IMR-90 (cell line): Measurements from ENCODE around the gene FZD7.

Experiments used
- CTCF ChIP-seq: conservative IDR thresholded peaks from 2 replicates; pipeline ENCODE4 v1.5.1; 2012; ENCODE audit warnings: mild to moderate bottlenecking, low read depth, low read length, improper control_type of control experiment
- POLR2A ChIP-seq: IDR thresholded peaks from 2 replicates; pipeline ENCODE4 v1.6.1; 2012; ENCODE audit warnings: mild to moderate bottlenecking, low read depth, low read length
- SMC3 ChIP-seq: fragments of 150-350 bp; IDR thresholded peaks from 2 replicates; pipeline ENCODE4 v1.6.1; 2016; ENCODE audit warnings: low read depth, mild to moderate bottlenecking, antibody characterized with exemption, low read length, moderate library complexity

DNA sequence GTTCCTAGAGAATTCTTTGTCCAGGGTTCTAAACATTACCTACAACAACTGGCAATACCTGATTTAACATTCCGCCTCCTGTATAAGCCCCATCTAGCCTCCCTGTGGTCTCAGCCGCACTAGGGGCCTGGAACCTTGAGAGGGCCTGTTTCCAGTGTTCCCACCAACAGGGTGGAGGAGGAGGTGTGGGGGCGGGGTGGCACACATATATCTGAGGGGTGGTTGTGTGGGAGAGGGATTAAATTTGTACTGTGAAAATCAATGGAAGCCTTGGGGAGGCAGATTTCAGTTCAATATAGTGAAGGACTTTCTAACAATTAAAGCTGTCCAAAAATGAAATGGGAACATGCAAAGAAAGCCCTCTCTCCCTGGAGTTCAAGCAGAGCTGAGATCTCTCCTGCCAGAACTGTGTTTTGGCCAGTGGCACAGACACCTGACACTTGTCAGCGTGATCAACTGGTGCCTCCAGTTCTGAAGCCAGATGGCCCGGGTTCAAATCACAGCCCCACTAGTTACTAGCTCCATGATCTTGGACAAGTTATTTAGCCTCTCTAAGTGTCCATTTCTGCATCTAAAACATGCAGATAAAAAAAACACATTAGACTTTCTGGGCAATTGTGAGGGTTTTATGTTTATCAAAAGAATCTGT lies 17.0 kb upstream of the FZD7 start:
- TF ChIP-seq CTCF (no peak), POLR2A (no peak), SMC3 (no peak)
